Smooth muscle cell (in vitro differentiated cells): ENCODE data around the gene CACNB3. TPM values are rescaled to one million over a fixed set of nuclear protein-coding genes. Genes with fewer than 3 reads are reported as not detected.

ENCODE experiments used
- DNase-seq: peaks from one replicate; lab custom pipeline; 2025; ENCODE audit not compliant: unreplicated experiment; lab: John Stamatoyannopoulos, UW
- H2AFZ ChIP-seq: fragments of 200-600 bp; sonication (generic); 2 replicates; pipeline ENCODE4 v1.6.0; 2016; ENCODE audit warnings: antibody characterized with exemption, low read depth, mild to moderate bottlenecking
- H3F3A ChIP-seq: fragments of 200-600 bp; sonication (generic); 2 replicates; pipeline ENCODE4 v1.6.0; 2017; ENCODE audit warnings: antibody characterized with exemption, low read depth
- H3K27ac ChIP-seq: fragments of 200-600 bp; sonication (generic); 2 replicates; pipeline ENCODE4 v1.5.1; 2016; ENCODE audit warnings: low read depth, mild to moderate bottlenecking
- H3K27me3 ChIP-seq: fragments of 200-600 bp; sonication (generic); 2 replicates; pipeline ENCODE4 v1.6.1; 2016; ENCODE audit warnings: low read depth, mild to moderate bottlenecking
- H3K36me3 ChIP-seq: fragments of 200-600 bp; sonication (generic); 2 replicates; pipeline ENCODE4 v1.5.1; 2016; ENCODE audit warnings: low read depth
- H3K4me1 ChIP-seq: fragments of 200-600 bp; sonication (generic); 2 replicates; pipeline ENCODE4 v1.5.1; 2016; ENCODE audit warnings: low read depth
- H3K4me2 ChIP-seq: fragments of 200-600 bp; sonication (generic); 2 replicates; pipeline ENCODE4 v1.6.0; 2016; ENCODE audit warnings: mild to moderate bottlenecking
- H3K4me3 ChIP-seq: fragments of 200-600 bp; sonication (generic); 2 replicates; pipeline ENCODE4 v1.5.1; 2016; ENCODE audit warnings: mild to moderate bottlenecking
- H3K79me2 ChIP-seq: fragments of 200-600 bp; sonication (generic); 2 replicates; pipeline ENCODE4 v1.6.0; 2016; ENCODE audit warnings: low read depth, mild to moderate bottlenecking
- H3K9ac ChIP-seq: fragments of 200-600 bp; sonication (generic); 2 replicates; pipeline ENCODE4 v1.6.0; 2016; ENCODE audit warnings: low read depth
- H3K9me3 ChIP-seq: fragments of 200-600 bp; sonication (generic); replicated peaks from 2 replicates; pipeline ENCODE4 v1.5.1; 2016; ENCODE audit warnings: low read depth
- H4K20me1 ChIP-seq: fragments of 200-600 bp; sonication (generic); 2 replicates; pipeline ENCODE4 v1.6.0; 2016; ENCODE audit warnings: low read depth
- WGBS: methylation state at CpG from one replicate; pipeline ENCODE4 v1.1.7; 2016; ENCODE audit warnings: low lambda C conversion rate; 5-methylcytosine and 5-hydroxymethylcytosine counted together
- microRNA-seq: library from miRNA; unstranded; fragments of <30 nt; microRNA quantifications from one replicate; pipeline ENCODE4, GENCODE V29; 2016; ENCODE audit warnings: borderline number of aligned reads
- polyA plus RNA-seq: library from polyadenylated mRNA; unstranded; fragments of >200 nt; fragmentation: Nextera tagmentation; extraction: Ambion mirVana; gene quantifications from 2 replicates; pipeline ENCODE4 v1.2.1, GENCODE V29; 2016
- small RNA-seq: library from RNA; depleted of rRNA; stranded (forward); fragments of <200 nt; gene quantifications from one replicate; pipeline ENCODE3, GENCODE V24; 2014
- total RNA-seq: library from RNA; depleted of rRNA; stranded (reverse); fragments of >200 nt; gene quantifications from 2 replicates; pipeline ENCODE4 v1.2.3, GENCODE V29; 2014
- TF ChIP-seq, protein P1 (sequence below): fragments of 200-600 bp; sonication (generic); IDR thresholded peaks from 2 replicates; pipeline ENCODE4 v1.5.1; 2017; ENCODE audit warnings: borderline replicate concordance, mild to moderate bottlenecking, antibody characterized with exemption; ENCODE audit not compliant: insufficient read depth, poor library complexity, severe bottlenecking

Gene CACNB3
- total and polyA plus RNA-seq, 2 experiments from 2014 or later: 18.5 to 21.7 TPM

DNA sequence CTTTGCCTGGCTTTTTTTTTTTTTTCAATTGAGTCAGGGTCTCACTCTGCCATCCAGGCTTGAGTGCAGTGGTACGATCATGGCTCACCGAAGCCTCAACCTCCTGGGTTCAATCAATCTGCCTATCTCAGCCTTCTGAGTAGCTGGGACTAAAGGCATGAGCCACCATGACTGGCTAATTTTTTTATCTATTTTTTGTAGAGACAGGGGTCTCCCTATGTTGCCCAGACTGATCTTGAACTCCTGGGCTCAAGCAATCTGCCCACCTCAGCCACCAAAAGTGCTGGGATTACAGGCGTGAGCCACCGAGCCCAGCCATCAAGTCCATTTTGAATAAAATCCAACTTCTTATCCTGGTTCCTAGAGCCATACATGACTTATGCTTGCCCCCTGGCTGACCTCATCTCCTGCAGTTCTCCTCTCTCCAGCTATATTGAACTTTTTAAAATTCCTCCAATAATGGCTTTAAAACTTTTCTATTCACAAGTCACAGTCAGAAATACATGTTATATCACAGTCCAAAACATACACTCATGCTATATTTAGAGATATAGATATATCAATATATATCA is 57.7 kb downstream of the CACNB3 start:
- no peak for DNase-seq
- peaks cover under 1% of the 10 kb centered on the region for H3K4me1 ChIP-seq
- TF ChIP-seq, protein P1, sequence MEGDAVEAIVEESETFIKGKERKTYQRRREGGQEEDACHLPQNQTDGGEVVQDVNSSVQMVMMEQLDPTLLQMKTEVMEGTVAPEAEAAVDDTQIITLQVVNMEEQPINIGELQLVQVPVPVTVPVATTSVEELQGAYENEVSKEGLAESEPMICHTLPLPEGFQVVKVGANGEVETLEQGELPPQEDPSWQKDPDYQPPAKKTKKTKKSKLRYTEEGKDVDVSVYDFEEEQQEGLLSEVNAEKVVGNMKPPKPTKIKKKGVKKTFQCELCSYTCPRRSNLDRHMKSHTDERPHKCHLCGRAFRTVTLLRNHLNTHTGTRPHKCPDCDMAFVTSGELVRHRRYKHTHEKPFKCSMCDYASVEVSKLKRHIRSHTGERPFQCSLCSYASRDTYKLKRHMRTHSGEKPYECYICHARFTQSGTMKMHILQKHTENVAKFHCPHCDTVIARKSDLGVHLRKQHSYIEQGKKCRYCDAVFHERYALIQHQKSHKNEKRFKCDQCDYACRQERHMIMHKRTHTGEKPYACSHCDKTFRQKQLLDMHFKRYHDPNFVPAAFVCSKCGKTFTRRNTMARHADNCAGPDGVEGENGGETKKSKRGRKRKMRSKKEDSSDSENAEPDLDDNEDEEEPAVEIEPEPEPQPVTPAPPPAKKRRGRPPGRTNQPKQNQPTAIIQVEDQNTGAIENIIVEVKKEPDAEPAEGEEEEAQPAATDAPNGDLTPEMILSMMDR: no peak
- 68% methylated on average over 4 of the region's 4 CpGs for WGBS
- H3K9ac ChIP-seq: no peak overlapping the region
- no peaks in the 10 kb centered on the region for H3K9me3 ChIP-seq
- H3K36me3 ChIP-seq: no peaks in the 10 kb centered on the region
- no peaks in the 10 kb centered on the region for H3K79me2 ChIP-seq
- H3K4me3 ChIP-seq: no peak overlapping the region
- no peak overlapping the region for H3K4me2 ChIP-seq
- H3K27ac ChIP-seq: no peak overlapping the region
- H3K27me3 ChIP-seq: peaks cover 3% of the 10 kb centered on the region
- no peaks in the 10 kb centered on the region for H4K20me1 ChIP-seq
- H2AFZ ChIP-seq: no peak overlapping the region
- H3F3A ChIP-seq: no peaks in the 10 kb centered on the region

Small RNAs within 50 kb of the gene (microRNA-seq; reads per million reads assigned to microRNA genes)
- gene MIR4701: not detected

Small RNAs within 50 kb of the gene (small RNA-seq; reads per million reads assigned to genes)
- gene MIR4701: not detected
- gene RF00019: not detected

Other genes starting within 250 kb of the CACNB3 start
- gene LALBA, start 248.4 kb upstream of the CACNB3 start, total RNA-seq: not detected in 2 replicates
- not detected in 2 replicates for gene LALBA, start 248.4 kb upstream of the CACNB3 start, polyA plus RNA-seq
- 40.7 and 79.0 TPM in 2 replicates for gene KANSL2, start 136.3 kb upstream of the CACNB3 start, total RNA-seq
- 27.9 and 29.7 TPM in 2 replicates for gene KANSL2, start 136.3 kb upstream of the CACNB3 start, polyA plus RNA-seq
- 38.4 and 39.7 TPM in 2 replicates for gene CCNT1, start 101.8 kb upstream of the CACNB3 start, total RNA-seq
- gene CCNT1, start 101.8 kb upstream of the CACNB3 start, polyA plus RNA-seq: 7.5 and 8.6 TPM in 2 replicates
- gene ADCY6, start 29.4 kb upstream of the CACNB3 start, total RNA-seq: 23.4 and 31.0 TPM in 2 replicates
- gene ADCY6, start 29.4 kb upstream of the CACNB3 start, polyA plus RNA-seq: 18.8 and 21.5 TPM in 2 replicates
- 51.7 and 68.9 TPM in 2 replicates for gene DDX23, start 33.7 kb downstream of the CACNB3 start, total RNA-seq
- gene DDX23, start 33.7 kb downstream of the CACNB3 start, polyA plus RNA-seq: 41.6 and 44.9 TPM in 2 replicates
- gene RND1, start 47.4 kb downstream of the CACNB3 start, total RNA-seq: 0.13 TPM in 1 of 2 replicates, not detected in the other
- 0.50 and 1.6 TPM in 2 replicates for gene RND1, start 47.4 kb downstream of the CACNB3 start, polyA plus RNA-seq
- 36.1 and 55.7 TPM in 2 replicates for gene FKBP11, start 107.0 kb downstream of the CACNB3 start, total RNA-seq
- 190 and 217 TPM in 2 replicates for gene FKBP11, start 107.0 kb downstream of the CACNB3 start, polyA plus RNA-seq
- 57.0 and 59.9 TPM in 2 replicates for gene ARF3, start 139.0 kb downstream of the CACNB3 start, total RNA-seq
- 53.3 and 67.7 TPM in 2 replicates for gene ARF3, start 139.0 kb downstream of the CACNB3 start, polyA plus RNA-seq
- gene WNT10B, start 153.2 kb downstream of the CACNB3 start, total RNA-seq: 0.13 and 0.49 TPM in 2 replicates
- 0.14 and 1.2 TPM in 2 replicates for gene WNT10B, start 153.2 kb downstream of the CACNB3 start, polyA plus RNA-seq
- gene WNT1, start 159.8 kb downstream of the CACNB3 start, total RNA-seq: not detected in 2 replicates
- not detected in 2 replicates for gene WNT1, start 159.8 kb downstream of the CACNB3 start, polyA plus RNA-seq
- gene DDN, start 180.9 kb downstream of the CACNB3 start, total RNA-seq: 0.13 and 1.8 TPM in 2 replicates
- 0.03 and 1.2 TPM in 2 replicates for gene DDN, start 180.9 kb downstream of the CACNB3 start, polyA plus RNA-seq
- 61.5 and 62.6 TPM in 2 replicates for gene PRKAG1, start 200.3 kb downstream of the CACNB3 start, total RNA-seq
- gene PRKAG1, start 200.3 kb downstream of the CACNB3 start, polyA plus RNA-seq: 39.4 and 42.5 TPM in 2 replicates
- gene KMT2D, start 242.3 kb downstream of the CACNB3 start, total RNA-seq: 22.8 and 25.9 TPM in 2 replicates
- 24.6 and 37.2 TPM in 2 replicates for gene KMT2D, start 242.3 kb downstream of the CACNB3 start, polyA plus RNA-seq